CD1c-positive myeloid dendritic cell (primary cell): ENCODE results near the gene SPSB1.
"Not testable (repeated sequence)": the region's sequence is repeated elsewhere in the genome, so short reads cannot be mapped to it uniquely, and the experiment has no call there.

Source experiments
- DNase-seq: peaks from one replicate; pipeline ENCODE4 v3.0.0-alpha.2; 2016; ENCODE audit errors: extremely low spot score

SPSB1 gene

DNA sequence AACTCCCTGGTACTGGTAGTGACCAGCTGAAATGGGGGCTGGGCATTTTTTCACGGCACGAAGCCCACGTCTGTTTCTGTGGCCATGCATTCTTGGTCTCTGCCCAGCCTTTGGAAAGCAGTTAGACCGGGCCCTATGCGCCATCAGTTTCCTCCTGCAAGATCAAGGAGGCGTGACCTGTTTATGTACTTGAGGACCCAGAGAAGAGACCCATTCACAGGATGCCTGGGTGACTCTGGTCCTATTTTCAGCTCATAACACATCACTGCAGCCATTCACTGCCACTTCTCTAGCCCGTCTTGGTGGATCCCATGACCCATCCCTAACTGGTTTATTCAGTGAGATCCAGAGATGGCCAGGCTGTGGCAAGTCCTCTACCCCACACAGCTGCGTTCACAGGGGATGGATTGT lies 70.4 kb downstream of the SPSB1 start:
- no peak for DNase-seq

GRCh38 chr1:9366298-9366697 lies 73.6 kb downstream of the SPSB1 start:
- DNase-seq = no peak

DNA sequence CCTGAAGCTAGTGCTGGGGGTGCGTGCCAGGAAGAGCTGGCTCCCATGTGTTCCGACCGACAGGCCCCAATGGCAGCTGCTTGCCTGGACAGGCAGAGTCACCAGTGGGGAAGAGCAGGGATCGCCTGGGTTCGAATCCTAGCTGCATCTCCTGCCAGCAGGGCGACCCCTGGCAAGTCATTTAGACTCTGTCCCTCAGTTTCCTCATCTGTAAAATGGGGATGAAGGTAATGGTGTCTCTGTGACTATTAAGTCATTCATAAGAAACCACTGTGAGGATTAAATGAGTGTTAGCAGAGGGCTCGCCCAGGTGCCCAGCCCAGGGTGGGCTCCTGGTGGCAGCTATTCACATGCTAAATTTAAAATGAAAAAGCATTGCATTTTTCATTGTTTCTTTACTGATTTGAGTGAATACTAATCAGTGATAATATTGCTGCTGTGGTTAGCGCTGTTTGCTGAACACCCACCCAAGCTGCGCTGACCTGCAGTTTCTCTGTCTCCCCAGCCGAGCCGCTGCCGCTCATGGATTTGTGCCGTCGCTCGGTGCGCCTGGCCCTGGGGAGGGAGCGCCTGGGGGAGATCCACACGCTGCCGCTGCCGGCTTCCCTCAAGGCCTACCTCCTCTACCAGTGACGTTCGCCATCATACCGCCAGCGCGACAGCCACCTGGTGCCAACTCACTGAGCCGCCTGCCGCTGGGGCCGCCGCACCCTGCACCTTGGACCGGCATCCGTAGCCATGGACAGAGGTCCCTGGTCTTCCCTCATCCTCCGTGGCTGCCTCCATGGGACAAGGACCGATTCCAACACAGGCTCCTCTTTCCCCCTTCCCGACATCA lies 74.5 kb downstream of the SPSB1 start:
- DNase-seq = no peak

GRCh38 chr1:9367806-9368205 lies 75.1 kb downstream of the SPSB1 start:
- no peak for DNase-seq

- DNase-seq = no peak
Measured at GRCh38 chr1:9368356-9368755, 75.7 kb downstream of the SPSB1 start.

DNA sequence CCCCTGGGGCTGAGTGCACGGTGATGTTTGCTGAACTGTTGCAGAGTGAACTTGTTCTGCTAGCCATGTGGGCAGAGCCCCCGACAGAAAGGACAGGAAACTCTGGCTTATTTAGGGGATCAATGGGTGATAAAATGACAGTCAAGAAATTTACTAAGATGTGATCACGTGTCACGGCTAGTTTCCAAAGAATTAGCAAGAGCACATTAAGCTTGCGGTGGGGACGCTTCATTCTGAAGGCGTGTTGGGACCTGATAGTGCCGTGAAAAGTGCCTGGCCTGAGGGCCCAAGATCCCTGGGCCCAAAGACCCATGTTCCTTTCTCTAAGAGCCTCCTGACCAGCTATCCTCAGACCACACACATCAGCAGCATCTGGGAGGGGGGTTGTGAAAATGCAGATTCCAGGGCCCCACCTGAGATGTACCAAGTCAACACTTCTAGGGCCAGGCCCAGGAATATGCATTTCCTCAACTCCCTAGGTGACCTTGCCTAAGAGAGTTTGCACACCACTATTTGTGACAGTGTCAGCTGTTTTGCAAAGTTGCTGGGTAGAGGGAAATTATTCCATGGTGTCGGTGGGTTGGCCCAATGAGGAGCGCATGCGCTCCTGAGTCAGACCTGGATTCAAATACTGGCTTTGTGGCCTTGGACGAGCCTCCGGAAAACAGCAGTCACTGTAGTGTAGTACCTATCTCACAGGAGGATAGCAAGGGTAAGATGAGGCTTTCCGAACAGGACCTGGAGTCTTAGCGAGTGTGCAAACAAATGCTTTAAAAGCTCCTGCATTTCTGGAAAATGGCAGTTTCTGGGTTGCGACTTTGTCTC lies 77.5 kb downstream of the SPSB1 start:
- DNase-seq = no peak

DNA sequence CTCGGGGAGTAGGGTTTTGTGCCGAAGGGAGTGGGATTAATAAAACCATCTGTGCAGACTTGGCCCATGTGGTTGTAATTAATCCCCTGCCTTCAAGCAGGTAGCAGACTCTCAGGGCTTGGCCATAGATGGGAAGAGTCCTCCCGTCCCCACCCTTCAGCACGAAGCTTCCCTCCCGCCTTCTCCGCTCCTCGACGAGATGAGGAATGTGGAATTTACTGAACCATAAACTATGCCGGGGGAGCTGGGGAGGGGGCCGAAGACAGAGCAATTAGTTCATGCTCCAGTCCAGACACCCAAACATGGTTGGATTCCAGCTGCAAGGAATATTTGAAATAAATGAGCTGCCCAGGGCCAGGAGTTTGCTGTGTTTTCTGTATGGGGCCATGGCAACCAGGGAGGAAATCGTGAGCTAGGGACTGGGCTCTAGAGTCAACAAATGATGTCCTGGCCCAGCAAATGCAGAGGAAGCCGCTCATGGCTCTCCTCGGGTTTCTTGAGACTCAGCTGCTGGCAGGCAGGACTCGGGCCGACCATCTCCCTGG lies 78.8 kb downstream of the SPSB1 start:
- no peak for DNase-seq

DNA sequence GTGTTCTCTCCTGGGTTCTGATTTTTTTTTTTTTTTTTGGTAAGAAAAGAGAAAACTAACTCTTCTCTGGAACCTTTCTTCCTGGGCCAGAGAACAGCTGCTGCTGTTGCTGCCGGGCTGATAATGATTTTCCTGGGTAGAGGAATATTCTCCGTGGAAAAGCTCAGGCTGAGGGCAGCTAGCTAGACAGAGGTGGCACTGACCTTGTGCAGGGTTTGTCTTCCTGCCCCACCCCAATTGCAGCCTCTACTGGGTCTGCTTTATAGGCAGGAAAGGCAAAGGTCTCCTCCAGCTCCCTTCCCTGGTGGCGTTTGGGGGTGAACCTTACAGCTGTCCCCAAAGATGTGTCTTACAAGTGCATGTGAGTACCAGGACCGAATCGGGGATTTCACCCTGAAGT lies 79.3 kb downstream of the SPSB1 start:
- no peak for DNase-seq

DNA sequence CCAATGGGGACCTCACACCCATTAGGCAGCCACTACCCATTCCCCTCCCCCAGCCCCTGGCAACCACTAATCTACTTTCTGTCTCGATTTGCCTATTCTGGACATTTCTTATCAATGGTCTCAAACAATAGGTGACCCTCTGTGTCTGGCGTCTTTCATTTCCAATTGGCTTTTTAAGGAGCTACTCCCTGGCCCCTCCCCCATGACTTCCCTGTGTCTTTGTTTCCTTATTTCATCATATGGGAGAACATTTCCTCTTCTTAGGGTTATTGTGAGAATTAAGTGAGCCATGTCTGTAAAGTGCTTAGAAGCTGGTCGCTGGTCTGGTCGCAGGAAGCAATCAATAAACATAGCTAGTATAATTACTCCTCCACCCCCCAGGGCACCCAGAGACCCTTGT lies 80.9 kb downstream of the SPSB1 start:
- peak; percentile 42 for DNase-seq

DNA sequence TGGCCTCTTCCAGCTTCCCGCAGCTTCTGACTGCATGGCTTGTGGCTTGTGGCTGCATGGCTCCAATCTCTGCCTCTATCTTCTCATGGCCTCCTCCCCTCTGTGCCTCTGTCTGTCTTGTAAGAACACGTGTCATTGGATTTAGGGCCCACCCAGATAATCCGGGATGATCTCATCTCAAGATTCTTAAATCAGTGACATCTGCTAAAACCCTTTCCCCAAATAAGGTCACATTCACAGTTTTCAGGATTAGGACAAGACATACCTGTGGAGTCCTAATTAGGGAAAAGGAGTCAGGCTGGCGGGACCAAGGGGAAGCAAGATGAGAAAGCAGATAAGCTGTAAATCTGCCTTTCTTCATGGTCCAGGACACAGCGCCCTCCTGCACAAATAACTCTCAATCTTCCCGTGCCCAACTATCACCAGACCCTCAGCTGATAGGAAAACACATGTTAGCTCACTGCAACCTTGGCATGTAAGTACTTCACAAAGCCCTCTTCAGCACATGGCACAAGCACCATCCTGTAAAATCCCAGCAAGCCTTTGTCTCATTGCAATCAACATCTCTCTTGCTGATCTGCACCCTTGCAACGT lies 82.2 kb downstream of the SPSB1 start:
- DNase-seq = no peak

DNA sequence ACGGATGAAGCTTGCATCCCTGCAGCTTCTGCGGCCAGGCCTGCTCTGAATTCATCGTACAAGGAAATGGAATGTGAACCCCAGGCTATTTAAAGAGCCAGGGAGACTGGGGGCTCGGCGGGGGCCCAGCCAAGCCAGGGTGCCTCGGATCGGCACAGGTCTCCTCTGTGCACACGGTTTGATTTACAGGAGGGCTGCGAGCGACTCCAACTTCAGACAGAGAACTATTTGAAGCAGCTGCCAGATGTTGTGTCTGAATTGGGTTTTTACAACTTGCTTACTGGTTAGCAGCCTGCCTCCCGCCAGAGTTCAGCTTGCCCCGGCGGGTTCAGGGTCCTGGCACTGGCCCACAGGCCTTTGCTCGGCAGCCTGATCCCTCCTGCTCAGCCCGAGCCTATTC lies 83.2 kb downstream of the SPSB1 start:
- no peak for DNase-seq

- no peak for DNase-seq
Measured at GRCh38 chr1:9376430-9376829, 83.7 kb downstream of the SPSB1 start.

DNA sequence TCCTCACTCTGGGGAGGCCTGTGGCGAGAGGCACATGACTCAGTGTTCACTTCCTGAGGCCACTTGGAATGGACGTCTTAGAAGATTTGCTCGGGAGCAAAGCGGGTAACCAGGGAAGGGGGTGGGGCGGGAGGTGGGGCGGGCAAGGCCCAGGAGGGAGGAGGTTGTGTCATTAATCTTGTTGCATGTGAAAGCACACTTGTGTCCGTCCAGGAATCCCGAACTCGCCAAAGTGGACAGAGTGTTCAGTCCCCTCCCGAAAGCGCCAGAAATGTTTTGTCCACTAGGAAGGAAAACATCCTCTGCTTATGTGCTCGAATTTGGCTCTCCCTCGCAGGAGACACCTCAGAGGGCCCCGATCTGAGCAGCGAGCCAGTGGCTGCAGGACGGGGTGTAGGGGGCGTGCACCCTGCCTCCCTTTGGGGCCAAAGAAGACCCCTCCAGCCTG lies 84.2 kb downstream of the SPSB1 start:
- DNase-seq = no peak

GRCh38 chr1:9378801-9379200 lies 86.1 kb downstream of the SPSB1 start:
- DNase-seq = no peak

DNA sequence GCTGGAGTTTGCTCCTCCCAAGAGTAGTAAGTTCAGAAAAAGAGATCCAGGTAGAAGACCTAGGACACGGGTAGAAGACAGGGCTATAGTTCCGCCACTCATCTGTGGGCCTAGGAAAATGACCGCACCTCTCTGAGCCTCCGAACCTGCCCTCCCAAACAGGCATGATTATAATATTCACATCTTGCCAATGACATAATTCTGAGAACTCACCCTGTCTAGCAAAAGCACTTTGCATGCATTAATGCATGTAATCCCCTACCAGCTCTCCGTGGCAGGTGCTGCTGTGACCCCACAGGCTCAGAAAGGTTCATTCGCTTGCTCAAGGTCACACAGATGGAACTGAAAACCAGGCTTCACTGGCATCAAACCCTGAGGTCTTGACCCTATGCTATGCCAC lies 88.0 kb downstream of the SPSB1 start:
- no peak for DNase-seq

GRCh38 chr1:9382643-9383491 lies 90.2 kb downstream of the SPSB1 start:
- no peak for DNase-seq

DNA sequence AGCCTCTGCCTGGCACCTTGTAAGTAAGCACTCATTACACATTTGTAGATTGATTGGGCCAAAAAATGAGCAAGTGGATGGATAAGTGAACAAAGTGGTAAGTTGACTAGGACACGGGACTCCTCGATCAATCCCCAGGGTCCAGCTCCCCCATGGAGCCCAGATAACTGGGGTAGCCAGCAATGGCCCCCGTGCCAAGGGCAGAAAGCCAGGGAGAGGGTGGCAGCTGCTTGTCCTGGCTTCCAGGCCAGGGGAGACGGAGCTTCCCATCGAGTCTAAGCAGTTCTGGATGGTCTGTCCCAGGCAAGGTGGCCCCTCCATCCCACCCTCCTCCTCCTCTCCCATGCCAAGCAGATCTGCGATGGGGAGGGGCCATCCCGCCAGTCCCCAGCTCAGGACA lies 91.4 kb downstream of the SPSB1 start:
- no peak for DNase-seq

DNA sequence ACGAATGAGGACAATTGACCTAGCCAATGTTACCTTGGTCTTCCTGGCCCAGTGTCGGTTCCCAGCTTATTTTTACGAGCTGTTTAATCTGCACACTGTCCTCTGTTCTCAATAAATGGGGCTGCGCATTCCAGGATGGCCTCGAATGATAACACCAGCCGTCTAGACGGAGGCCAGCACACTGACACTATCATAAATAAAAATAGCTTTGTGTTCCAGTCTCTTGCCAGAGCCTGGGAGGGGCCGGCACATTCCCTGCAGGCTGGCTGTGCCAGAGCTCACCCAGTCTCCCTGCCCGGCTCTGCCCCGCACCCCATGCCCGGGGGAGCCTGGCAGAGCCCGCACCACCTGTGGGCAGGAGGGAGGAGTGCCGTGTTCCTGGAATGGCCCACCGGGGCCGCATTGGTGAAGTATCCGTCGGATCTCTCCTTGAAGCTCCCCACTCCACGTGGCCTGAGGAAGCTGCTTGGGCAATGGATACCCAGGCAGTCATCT lies 92.1 kb downstream of the SPSB1 start:
- DNase-seq = no peak

GRCh38 chr1:9385392-9385791 lies 92.7 kb downstream of the SPSB1 start:
- not testable (repeated sequence) for DNase-seq

- no peak for DNase-seq
Measured at GRCh38 chr1:9385801-9386573, 93.3 kb downstream of the SPSB1 start.
